PFSK-1 (cell line): Measurements from ENCODE around the gene ZER1.
A peak's percentile ranks its signal among the peaks of the same experiment; 100 is the strongest.

Source experiments
- FOXP2 ChIP-seq: optimal IDR thresholded peaks from 2 replicates; pipeline ENCODE3; 2011; ENCODE audit warnings: borderline replicate concordance, control low read depth, inconsistent platforms; ENCODE audit not compliant: insufficient read depth; ENCODE audit errors: extremely low read length, extremely low read depth
- POLR2AphosphoS5 ChIP-seq: IDR thresholded peaks from 2 replicates; pipeline ENCODE4 v1.6.1; 2012; ENCODE audit warnings: low read depth, mild to moderate bottlenecking, control low read depth, low read length, moderate library complexity
- SIN3A ChIP-seq: IDR thresholded peaks from 2 replicates; pipeline ENCODE4 v1.6.1; 2012; ENCODE audit warnings: mild to moderate bottlenecking, low read length, moderate library complexity, borderline replicate concordance; ENCODE audit not compliant: insufficient read depth
- TAF1 ChIP-seq: IDR thresholded peaks from 2 replicates; pipeline ENCODE4 v1.6.1; 2012; ENCODE audit warnings: low read length, control low read depth, borderline replicate concordance; ENCODE audit not compliant: insufficient read depth
- TF ChIP-seq, protein P1 (sequence below), 2 experiments: IDR thresholded peaks; 2 replicates each; pipeline versions ENCODE4 v1.6.1 to v1.8.0; 2011 to 2012; ENCODE audit warnings: low read depth in 2 of 2, low read length in 2 of 2, control low read depth in 1 of 2, inconsistent platforms in 1 of 2, mild to moderate bottlenecking in 1 of 2, moderate library complexity in 1 of 2; ENCODE audit not compliant: insufficient read depth in 1 of 2

Gene ZER1

DNA sequence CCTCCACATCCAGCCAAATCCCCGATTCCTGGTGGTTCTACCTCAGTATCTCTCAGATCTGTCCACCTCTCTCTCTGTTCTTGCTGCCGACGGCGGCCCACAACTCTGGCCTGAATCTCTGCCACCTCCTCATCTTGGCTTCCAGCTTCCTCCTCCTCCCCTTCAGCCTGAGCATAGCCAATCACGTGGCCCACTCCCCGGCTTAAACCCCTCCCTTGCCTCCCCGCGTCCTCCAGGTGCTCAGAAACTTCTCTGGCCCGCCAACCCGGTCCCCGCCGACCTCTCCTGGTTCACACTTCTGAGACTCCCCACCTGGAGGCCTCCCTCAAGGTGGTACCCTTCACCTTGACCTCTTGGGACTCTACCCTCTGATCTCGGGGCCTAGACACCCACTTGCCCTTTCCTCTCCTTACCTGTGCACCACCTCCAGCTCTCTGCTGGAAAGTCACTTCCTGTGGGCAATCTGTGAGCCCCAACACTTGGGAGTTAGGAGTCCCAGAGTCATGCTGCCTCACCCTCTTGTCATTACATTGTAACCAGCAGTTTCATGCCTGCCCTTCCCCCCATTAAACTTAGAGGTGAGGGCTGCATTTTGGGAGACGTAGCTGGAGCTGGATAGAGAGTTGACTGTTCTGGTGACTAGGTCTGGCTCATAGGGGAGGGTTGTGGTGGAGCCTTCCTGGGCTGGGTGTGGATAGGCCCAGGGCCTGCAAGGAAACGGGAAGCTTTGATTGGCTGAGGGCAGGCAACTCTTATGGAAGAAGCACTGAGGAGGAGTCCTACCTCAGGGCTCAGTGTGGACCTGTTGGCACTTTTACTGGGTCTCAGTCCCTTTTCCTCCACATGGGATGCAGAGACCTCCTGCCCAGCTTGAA lies 87.2 kb downstream of the ZER1 start:
- TF ChIP-seq SIN3A = no peak
- TF ChIP-seq TAF1 = peak; percentile 71; the same call in 1 of the 2 replicates
- peak; percentile 52 for TF ChIP-seq POLR2AphosphoS5
- no peak for TF ChIP-seq FOXP2
- TF ChIP-seq, protein P1, sequence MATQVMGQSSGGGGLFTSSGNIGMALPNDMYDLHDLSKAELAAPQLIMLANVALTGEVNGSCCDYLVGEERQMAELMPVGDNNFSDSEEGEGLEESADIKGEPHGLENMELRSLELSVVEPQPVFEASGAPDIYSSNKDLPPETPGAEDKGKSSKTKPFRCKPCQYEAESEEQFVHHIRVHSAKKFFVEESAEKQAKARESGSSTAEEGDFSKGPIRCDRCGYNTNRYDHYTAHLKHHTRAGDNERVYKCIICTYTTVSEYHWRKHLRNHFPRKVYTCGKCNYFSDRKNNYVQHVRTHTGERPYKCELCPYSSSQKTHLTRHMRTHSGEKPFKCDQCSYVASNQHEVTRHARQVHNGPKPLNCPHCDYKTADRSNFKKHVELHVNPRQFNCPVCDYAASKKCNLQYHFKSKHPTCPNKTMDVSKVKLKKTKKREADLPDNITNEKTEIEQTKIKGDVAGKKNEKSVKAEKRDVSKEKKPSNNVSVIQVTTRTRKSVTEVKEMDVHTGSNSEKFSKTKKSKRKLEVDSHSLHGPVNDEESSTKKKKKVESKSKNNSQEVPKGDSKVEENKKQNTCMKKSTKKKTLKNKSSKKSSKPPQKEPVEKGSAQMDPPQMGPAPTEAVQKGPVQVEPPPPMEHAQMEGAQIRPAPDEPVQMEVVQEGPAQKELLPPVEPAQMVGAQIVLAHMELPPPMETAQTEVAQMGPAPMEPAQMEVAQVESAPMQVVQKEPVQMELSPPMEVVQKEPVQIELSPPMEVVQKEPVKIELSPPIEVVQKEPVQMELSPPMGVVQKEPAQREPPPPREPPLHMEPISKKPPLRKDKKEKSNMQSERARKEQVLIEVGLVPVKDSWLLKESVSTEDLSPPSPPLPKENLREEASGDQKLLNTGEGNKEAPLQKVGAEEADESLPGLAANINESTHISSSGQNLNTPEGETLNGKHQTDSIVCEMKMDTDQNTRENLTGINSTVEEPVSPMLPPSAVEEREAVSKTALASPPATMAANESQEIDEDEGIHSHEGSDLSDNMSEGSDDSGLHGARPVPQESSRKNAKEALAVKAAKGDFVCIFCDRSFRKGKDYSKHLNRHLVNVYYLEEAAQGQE (IDR thresholded peaks at IDR 0.05; ENCODE audit: insufficient read depth in 1 of 2, low read depth in 2 of 2, low read length in 2 of 2) = no peak

DNA sequence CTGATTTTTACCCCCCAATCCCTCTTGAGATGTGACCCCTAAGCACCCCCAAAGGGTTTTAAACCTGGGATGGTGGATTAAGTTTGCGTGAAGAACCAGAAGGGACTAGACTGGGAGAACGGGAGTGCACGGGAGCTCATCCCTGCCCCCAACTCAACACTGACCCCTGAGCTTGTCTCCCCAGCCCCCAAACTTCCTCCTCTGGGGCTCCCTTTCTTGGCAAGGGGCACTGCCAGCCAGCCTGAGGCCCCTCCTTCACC lies 87.7 kb downstream of the ZER1 start:
- TF ChIP-seq SIN3A = no peak
- TF ChIP-seq FOXP2 = no peak
- TF ChIP-seq TAF1 = no peak
- TF ChIP-seq, protein P1 (IDR thresholded peaks at IDR 0.05; ENCODE audit: insufficient read depth in 1 of 2, low read depth in 2 of 2, low read length in 2 of 2) = no peak
- no peak for TF ChIP-seq POLR2AphosphoS5

DNA sequence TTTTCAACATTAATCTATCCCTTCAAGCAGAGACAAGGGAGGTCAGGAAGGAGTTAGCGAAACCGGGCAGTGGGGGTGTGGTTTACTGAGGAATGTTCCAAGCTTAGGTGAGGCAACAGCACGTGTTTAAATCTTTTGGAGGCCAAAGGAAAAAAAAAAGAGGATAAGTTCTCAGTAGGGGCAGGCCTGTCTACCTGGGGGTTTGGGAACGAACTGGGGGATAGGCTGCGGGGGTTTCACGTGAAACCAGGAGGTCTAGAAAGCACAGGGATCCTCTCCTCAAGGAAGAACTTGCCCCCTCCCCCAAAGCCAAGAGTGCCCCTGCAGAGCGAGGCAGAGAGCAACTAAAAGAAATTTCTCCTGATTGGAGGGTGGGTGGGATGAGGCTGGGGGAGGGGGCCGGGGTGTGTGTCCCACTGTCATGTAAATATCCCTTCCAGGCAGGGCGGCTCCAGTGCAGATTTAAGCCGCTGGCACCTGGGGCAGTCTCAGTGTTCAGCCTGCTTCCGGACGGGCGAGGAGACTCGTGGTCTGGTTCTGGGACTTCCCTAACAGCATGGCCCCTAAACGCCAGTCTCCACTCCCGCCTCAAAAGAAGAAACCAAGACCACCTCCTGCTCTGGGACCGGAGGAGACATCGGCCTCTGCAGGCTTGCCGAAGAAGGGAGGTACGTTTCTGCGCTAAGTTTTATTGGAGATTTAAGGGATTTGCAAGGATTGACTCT lies 88.2 kb downstream of the ZER1 start:
- TF ChIP-seq TAF1 (0 out of 2 replicates have a peak, but pooled peaks have one; percentile 21), POLR2AphosphoS5 (peak; percentile 14; the same call in 1 of the 2 replicates)
- TF ChIP-seq, protein P1 (IDR thresholded peaks at IDR 0.05; ENCODE audit: insufficient read depth in 1 of 2, low read depth in 2 of 2, low read length in 2 of 2) = no peak
